ENCODE measurements around the gene CHMP5.

- no peak for TF ChIP-seq RFX5 (IDR thresholded peaks at IDR 0.05; ENCODE audit: low read depth, low read length)
- TF ChIP-seq CHD2 (IDR thresholded peaks at IDR 0.05; ENCODE audit: borderline replicate concordance, low read depth, low read length): no peak
- TF ChIP-seq CTCF (IDR thresholded peaks at IDR 0.05 in 2 of 3, conservative IDR thresholded peaks at IDR 0.05 in 1 of 3; ENCODE audit: control insufficient read depth in 2 of 3, extremely low read depth in 1 of 3, insufficient read depth in 1 of 3, low read depth in 3 of 3, low read length in 3 of 3): no peak
- no peak for TF ChIP-seq MEF2A (IDR thresholded peaks at IDR 0.05; ENCODE audit: insufficient read depth, low read depth, low read length)
- TF ChIP-seq POLR2A (IDR thresholded peaks at IDR 0.05; ENCODE audit: low read depth, low read length): no peak
- no peak for TF ChIP-seq ATF3 (IDR thresholded peaks at IDR 0.05; ENCODE audit: borderline replicate concordance, extremely low read depth, low read depth, low read length)
- no peak for TF ChIP-seq STAT1 (conservative IDR thresholded peaks at IDR 0.05)
- no peak for TF ChIP-seq NFIC (IDR thresholded peaks at IDR 0.05; ENCODE audit: low read depth, low read length)
- no peak for TF ChIP-seq SIN3A (IDR thresholded peaks at IDR 0.05; ENCODE audit: low read depth, low read length)
- TF ChIP-seq PKNOX1 (IDR thresholded peaks at IDR 0.05): no peak
- no peak for TF ChIP-seq TARDBP (IDR thresholded peaks at IDR 0.05; ENCODE audit: borderline replicate concordance)
- TF ChIP-seq MAX (IDR thresholded peaks at IDR 0.05; ENCODE audit: low read depth, low read length): no peak
- no peak for TF ChIP-seq SUZ12 (IDR thresholded peaks at IDR 0.05; ENCODE audit: unreplicated experiment)
Measured at GRCh38 chr9:33318781-33319180, 53.9 kb downstream of the CHMP5 start.
